NCI-H1105 (cell line): Measurements from ENCODE around the gene GRAP2.
"Not testable (repeated sequence)": the region's sequence is repeated elsewhere in the genome, so short reads cannot be mapped to it uniquely, and the experiment has no call there.

ENCODE experiments used
- DNase-seq: peaks from one replicate; lab custom pipeline; 2025; lab: John Stamatoyannopoulos, UW

GRAP2 gene

DNA sequence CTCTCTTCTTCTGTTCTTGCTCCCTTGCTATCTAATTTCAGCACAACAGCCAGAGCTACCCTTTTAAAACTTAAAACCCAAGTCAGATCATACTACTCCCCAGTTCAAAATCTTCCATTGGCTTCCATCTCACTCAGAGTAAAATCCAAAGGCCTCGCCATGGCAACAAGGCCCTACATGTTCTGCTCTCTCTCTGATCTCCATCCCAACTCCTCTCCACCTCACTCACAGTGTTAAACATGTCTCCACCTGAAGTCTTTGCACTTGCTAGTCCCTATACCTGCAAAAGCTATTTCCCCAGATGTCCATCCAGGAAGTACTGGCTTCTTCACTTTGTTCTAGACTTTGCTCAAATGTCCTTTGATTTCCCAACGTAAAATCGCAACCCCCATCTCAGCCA, 3.0 kb upstream of the GRAP2 start:
- DNase-seq = no peak

DNA sequence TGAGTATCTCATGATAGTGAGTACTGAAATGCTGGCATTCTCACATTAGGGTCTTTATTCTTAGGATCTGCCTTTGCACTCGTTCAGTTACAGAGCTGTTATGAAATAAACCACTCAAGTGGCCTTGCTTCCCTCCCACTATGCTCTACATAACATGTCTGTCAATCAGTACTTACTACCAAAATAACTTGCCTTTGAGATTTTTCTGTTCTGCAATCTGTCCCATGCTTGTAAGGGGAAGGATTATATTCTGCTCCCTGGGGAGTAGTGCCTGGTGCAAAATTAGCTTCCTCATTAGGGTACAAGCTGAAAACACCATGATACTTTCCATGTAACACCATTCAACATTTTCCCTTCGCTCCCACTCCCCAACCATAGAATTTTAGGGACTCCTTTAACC, 1.9 kb upstream of the GRAP2 start:
- DNase-seq = no peak

DNA sequence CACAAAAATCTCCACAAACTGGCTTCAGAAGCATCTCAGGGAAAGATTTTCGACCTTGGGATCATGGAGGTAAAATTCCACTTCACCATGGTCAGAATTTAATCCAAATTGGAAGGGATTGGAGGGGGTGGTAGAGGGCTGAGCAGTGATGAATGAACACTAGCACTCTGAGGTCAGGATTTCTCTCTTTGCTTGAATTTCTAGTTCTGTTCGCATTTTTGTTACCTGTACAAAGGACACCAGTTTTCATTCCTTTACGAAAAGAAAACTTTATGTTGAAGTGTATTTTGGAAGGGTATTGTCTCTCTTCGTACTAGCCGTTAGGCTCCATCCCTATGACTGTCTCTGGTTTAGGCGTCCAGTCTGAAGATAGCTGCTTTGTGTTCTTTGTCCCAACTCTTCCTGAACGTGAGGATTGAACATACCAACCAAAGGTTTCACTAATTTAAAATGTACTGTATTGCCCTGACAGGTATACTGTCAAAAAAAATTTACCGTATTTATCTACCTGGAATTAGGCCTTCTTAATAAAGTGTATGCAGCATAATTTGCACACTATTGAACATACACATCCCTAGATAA, 772 bp downstream of the GRAP2 start:
- no peak for DNase-seq

DNA sequence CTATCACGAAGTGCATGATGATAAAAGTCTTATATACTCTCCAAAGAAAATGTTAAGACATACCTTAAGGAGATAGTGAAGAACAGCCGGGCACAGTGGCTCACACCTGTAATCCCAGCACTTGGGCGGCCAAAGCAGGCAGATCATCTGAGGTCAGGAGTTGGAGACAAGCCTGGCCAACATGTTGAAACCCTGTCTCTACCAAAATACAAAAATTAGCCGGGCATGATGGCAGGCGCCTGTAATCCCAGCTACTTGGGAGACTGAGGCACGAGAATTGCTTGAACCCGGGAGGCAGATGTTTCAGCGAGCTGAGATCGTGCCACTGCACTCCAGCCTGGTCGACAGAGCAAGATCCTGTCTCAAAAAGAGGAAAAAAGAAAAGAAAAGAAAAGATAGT, 3.1 kb downstream of the GRAP2 start:
- not testable (repeated sequence) for DNase-seq

DNA sequence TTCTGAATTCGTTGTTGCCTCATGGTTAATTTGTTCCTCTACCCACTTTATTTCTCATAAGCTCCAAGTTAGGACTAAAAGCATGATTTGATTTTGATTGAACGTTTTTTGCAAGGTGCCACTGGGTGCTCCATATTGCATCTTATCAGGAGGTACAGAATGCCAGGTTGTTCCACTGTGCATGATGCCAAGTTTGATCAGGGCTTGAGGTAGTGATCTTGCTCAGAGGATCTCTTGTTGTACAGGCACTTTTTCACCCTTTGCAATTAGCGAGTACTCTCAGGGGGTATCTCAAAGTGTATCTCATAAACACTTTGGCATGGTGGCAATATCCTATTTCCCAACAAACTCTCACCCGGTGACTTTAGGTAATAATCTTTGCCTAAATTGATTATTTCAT, 4.0 kb downstream of the GRAP2 start:
- no peak for DNase-seq

DNA sequence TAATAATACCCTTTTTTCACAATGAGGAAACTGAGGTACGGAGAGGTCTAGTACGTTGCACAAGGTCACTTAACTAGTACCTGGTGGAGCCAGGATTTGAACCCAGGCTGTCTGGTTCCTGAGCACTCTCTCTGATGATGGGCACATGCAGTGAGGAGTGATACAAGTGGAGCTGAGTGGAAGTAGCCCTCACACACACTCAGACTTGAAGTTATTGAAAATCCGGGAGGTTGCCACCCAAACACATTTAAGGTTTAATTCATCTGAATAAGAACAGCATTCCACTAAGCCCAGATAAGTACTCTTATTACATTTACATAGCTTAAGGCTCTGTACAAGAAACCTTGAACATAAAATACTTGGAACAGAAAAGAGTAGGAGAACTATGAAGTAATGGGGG, 4.8 kb downstream of the GRAP2 start:
- no peak for DNase-seq

DNA sequence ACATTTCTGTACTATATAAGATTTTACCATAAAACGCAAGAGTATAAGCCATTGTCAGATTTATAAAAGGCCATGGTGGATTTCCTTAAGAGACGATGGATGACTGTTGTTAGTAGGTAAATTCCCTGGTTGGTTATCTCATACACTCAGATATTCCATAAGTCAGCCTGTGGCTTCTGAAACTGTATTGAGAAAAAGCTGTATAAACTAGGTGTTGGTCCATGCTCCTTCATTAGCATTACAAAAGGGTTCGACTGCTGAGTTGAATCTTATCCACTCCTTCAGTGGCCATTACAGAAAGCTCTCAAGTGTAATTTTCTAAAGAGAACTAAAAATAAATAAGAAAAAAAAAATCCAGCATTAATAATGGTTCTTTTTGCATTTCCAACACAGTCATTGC, 5.3 kb downstream of the GRAP2 start:
- no peak for DNase-seq

DNA sequence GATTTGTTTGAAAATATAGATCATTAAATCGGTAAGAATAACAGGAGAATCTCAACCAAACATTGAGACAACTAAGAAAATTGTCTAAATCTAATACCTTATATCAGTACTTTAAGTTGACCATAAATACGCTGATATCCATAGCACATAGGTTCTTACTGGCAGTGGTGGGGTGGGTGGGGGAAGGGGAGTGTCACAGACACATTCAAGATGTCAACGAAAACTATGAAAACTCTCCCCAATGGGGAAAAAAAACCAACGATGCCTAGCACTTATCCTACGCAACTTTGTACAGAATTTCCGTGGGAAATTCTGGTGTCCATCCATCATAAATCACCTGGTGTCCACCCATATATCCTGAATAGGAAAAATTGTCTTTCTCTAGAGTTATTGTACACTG, 6.2 kb downstream of the GRAP2 start:
- no peak for DNase-seq

DNA sequence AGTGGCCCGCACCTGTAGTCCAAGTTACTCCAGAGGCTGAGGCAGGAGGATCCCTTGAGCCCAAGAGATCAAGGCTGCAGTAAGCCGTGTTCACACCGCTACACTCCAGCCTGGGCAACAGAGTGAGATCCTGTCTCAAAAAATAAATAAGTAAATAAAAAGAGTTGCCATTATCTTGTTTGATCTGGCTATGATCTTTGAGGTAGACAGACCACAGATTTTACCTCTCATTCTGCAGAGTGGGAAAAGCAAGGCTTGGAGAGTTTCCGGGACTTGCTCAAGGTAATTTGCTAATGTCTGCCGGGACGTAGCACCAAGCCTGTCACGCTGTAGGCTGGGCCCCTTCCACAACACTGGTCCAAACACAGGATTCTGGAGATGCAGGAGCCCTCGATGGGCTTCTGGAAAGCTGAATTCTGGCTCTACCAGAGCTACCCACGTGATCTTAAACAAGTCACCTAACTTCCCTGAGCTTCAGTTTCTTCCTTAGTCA, 6.8 kb downstream of the GRAP2 start:
- no peak for DNase-seq

DNA sequence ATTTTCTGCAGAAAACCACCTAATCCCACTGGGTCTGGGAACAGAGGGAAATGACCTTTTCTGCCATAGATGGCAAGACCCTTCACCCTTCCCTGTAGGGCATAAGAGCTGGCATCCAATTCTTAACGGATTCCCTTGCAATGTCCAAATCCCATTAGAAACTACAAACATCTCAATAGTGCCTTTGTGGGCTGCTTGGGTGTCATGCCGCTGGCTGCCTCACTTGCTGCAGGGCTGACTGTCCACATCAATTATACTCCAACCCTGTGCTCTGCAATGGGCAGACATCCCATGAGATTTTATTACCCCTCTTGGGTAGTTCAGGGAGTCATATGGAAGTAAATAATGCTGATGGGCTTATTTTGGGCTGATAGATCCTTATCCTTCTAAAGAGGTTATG, 7.3 kb downstream of the GRAP2 start:
- no peak for DNase-seq

DNA sequence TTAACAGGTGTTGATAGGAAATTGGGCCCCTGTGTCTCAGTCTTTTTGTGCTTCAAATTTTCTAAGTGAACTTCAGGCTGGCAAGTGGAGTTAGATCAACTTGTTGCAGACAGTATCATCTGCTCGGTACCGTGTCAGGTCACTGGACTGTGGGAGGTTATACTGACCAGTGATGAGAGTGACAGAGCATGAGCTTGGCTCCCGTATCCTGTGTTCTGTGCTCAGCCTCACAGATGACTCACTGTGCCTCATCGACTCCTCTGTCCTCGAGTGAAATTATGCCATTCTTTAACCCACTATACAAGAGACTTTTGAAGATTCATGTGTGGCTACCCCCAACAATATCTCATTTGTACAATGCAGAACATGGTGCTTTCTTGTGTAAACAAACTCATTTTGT, 7.9 kb downstream of the GRAP2 start:
- no peak for DNase-seq

DNA sequence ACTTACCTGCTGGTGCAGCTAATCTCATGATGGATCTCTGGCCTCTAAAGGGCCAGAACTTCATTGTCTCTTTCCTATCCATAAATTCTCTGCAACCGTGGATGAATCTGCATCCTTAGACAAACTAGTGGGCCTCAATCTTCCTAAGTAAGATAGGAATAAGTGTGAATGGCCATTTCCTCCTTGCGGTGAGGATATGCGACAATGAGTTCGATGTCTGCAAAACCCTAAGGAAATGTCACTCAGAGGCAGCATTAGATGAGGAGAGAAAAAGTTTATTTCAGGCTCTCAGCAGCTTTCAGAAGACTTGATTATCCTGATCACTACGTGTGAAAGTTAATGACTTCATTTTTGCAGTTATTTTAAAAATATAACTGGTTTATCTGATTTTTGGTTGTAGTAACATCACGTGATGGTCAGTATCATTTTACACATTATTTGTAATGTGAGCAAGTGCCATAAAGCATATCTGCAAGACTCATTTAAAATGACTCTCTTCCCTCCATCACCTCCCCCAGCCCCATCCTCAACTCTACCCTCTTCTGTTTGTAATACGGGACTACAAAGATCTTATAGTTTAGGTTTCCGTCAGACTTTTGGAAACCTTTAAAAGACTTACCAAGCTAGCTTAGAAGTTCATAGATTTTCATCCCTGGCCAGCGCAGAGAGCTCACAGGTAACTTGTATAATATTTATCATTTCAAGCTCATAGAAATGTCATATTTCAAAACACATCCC, 10.2 kb downstream of the GRAP2 start:
- no peak for DNase-seq

DNA sequence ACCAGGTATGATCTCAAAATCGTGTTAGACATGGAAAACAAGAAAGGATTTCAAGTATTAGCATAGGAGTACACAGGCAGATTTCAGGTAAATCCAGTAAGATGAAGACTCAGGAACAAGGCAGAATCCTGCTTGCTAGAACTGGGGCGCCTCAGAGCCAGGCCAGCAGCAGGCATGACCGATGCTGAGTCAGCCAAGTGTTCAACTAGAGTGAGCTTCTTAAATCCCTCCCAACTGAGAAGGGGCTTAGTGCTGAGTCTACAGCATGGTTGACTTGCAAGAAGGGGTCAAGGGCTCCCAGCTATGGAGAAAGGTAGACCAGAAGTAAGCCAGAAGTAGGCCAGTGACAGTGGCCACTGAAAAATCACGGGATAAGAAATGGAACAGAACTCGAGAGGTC, 12.4 kb downstream of the GRAP2 start:
- DNase-seq = no peak

DNA sequence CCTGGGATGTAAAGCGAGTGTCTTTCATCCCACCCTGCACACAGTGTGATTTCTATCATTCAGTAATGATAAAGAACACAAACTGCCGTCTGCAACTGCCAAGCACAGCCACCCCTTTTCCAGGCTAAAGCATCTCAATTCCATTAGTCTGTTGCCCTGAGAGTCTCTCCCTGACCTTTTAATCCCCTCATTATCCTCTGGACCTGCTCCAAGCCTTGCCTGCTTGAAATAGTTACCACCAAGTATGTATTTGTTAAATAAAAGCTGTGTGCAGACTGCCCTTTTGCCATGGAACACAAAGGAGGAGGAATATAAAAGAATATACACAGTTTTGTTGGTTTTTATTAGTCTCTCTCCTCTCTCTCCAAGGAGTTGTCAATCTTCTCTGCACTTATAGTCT, 13.0 kb downstream of the GRAP2 start:
- no peak for DNase-seq

DNA sequence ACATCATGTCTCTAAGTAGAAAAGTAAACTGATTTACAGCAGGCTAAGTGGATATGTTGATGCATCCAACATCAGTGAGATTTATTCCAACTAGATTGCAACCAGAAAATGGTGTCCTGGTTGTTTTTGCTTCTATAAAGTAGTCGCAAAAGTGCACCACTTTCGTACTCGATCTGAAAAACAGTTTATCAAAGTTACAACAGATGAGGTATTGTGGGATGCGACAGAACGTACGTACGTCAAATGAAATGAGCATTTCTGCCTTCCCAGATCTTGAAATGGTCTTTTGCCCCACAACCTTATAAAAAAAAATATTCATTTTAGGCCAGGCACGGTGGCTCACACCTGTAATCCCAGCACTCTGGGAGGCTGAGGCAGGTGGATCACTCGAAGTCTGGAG, 13.7 kb downstream of the GRAP2 start:
- no peak for DNase-seq

DNA sequence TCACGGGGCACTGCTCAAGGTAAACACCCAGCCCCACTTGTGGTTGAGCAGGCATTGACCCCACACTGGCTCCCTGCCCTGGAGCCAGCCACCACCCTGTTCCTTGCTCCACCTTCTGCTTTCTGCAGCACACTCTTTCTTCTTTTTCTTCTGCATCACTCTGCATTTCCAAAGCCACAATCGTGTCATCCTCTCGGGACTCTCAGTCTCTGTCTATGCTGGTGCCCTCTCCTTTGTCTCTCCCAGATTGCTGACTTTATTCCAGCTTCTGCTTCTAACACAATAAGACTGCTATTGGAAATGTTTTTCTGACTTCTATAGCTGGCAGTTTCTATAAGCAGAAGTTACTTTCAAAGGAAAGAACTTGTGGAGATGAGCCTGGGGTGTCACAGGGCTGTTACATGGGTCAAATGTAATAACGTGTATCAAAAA, 14.4 kb downstream of the GRAP2 start:
- DNase-seq = no peak

DNA sequence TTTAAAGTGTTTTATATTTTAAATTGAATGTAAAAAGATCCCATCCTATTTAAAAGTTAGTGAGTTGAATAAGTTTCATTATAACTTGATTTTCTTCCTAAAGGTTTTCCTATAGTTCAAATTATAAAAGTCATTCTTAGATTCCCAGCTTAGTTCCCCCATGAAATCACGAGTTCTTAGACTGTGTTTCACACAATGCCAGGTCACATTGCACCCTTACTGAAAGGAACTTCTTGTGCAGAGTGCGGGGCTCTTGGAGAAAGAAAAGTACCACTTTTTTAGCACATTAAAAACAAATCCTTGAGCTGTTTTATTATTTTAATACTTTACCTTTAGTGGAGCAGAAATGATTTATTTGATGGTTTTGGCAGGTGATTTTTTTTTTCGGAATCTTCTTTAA, 15.6 kb downstream of the GRAP2 start:
- DNase-seq = no peak

DNA sequence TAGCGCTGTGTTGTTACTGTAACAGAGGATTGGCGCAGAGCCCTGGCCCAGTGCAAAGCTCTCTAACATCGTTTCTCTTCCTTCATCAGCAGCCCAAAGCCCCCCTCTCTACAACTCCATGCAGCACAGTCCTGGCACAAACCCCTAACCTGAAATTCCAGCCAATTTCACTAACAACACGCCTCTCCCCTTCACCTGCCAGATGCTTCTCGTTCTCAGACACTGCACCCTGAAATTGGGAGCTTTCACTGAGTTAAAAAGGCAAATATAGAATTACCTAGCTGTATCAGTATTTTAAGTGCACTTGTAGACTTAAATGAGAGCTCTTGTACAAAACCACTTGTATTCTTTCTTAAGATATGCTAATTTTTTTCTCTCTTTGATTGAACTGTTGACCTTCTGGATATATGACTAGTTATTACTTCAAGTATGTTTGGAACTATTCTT, 16.3 kb downstream of the GRAP2 start:
- no peak for DNase-seq

DNA sequence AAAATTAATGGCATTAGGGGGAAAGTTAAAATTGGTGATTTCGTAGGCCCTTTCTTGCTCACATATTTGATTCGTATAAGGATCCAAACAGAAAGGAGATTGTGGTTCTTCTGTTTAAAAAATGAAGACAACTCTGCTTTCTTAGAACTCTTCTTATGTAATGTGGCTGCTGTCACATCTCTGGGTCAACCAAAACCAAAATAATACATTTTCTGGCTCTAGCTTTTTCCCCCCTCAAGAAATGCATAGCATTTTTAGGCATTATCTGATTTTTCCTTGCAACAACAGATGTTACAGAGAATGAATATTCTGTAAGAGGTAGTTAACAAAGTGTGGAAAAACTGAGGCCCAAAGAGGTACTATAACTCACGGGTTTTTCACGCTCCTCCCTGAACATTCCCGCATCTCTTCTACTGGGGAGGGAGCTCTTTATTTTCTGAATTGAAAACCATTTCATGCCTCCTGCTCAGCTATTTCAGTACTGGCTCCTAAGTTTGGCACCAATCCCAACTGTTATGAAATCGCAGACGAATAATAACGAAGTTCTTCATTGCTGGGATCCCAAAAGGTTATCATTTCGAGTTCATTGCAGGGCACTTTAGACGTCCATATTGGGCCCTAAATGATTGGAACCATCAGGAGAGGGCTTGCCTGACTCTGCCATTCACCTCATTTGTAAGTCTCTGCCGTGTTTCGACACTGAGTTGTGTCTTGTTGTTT, 17.1 kb downstream of the GRAP2 start:
- no peak for DNase-seq

DNA sequence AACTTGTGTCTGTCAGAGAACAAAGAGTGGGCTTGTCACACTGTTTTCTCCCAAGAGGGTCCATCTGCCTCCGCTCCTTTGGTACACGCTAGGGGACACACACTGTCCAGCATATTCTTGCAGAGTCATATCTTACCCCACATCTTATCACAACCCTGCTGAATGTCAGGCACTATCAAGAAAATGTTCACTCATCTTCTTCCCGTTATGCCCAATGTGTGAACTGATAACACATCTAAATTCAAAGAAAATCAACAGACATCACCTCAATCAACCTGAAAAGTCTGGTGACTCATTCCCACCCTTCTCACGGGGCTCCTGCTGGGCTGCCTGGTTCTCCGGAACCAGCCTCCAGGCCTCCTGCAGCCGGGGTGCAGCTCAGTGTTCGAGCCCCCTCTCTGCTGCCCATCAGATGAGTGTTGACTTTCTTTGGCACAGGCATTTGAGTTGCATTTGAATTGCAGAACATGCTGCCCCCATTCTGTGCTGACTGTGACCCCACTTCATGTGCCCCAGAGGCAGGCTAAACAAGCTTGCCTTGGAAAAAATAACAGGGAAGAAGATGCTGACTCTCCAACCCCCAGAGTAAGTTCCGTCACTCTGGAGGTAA, 19.4 kb downstream of the GRAP2 start:
- DNase-seq = no peak

DNA sequence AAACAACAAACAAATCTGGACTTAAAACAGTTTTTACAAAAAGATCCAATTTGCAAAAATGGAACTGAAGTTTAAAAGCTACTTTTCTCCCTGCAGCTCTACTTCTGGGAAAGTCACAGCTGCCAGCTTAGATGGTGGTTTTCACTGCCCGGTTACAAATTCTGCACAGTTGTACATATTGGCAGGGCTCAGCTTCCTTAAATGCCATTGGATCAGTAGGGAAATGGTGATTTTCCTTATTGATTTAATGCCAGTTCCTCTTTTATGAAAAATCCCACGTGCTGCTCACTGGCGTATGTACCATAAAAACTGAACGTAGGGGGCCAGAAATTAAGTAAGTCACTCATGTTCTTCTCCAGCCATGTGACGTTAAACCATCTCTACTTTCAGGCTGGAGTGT, 22.8 kb downstream of the GRAP2 start:
- no peak for DNase-seq

DNA sequence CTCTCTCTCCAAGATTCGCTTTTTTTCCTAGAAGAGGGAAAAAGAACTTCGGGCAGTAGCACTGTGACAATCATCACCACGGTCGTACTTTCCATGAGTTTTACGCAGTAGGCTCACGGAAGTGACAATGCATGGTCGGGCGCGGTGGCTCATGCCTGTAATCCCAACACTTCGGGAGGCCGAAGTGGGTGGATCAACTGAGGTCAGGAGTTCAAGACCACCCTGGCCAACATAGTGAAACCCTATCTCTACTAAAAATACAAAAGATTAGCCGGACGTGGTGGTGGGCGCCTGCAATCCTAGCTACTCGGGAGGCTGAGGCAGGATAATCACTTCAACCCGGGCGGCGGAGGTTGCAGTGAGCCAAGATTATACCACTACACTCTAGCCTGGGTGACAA, 23.4 kb downstream of the GRAP2 start:
- DNase-seq = no peak

DNA sequence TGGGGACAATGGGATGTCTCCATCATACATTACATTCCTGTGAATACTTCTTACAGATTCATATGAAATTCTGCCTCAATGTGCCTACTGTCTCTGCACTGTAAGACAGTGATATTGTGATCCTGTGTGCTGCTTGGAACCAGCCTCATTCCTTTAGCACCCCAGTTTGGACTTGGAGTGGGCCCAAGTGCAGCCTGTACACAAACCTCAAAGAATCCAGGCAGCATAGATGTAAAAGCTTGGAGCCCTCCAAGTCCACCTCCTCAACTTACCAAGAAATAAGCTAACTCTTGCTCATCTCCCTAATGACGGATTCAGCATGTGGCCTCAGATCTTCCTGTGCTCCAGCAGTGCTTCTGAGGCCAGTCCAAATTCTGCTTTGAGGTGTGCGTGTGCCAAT, 24.4 kb downstream of the GRAP2 start:
- DNase-seq = no peak
